WTC11 (cell line): ENCODE measurements around the gene CD44. TPM values are rescaled to one million over a fixed set of nuclear protein-coding genes. Genes with fewer than 3 reads are reported as not detected.

Experiments
- ATAC-seq: fragments of 200-7000 bp; cut with Tn5 transposase; 2 replicates; pipeline ENCODE4 v1.10.0; 2021; ENCODE audit warnings: mild to moderate bottlenecking, moderate library complexity
- CTCF ChIA-PET: fragments of 300-600 bp; sonication (Branson Sonifier 250); formaldehyde crosslinking; loops from one replicate; lab custom pipeline; 2021; ENCODE audit warnings: antibody characterized with exemption; lab: Charles Lee
- POLR2A ChIA-PET: fragments of 350-600 bp; sonication (Branson Sonifier 250); formaldehyde crosslinking; loops from one replicate; lab custom pipeline; 2021; ENCODE audit warnings: antibody characterized with exemption; lab: Charles Lee
- DNase-seq: peaks from one replicate; pipeline ENCODE4 v3.0.0; 2021; ENCODE audit warnings: low spot score
- H3K27ac Mint-ChIP-seq: 2 replicates; pipeline ENCODE4 v1.8.0; 2021; ENCODE audit warnings: mixed read lengths
- H3K27me3 Mint-ChIP-seq: 2 replicates; pipeline ENCODE4 v1.8.0; 2021; ENCODE audit warnings: low read depth, mild to moderate bottlenecking, moderate library complexity, mixed read lengths
- H3K36me3 Mint-ChIP-seq: 2 replicates; pipeline ENCODE4 v1.8.0; 2021; ENCODE audit warnings: mixed read lengths
- H3K4me1 Mint-ChIP-seq: 2 replicates; pipeline ENCODE4 v1.8.0; 2022; ENCODE audit warnings: mixed read lengths
- H3K4me3 Mint-ChIP-seq: 2 replicates; pipeline ENCODE4 v1.8.0; 2021; ENCODE audit warnings: mild to moderate bottlenecking, moderate library complexity, mixed read lengths
- H3K9me3 Mint-ChIP-seq: 2 replicates; pipeline ENCODE4 v1.8.0; 2021; ENCODE audit warnings: mixed read lengths
- ARID4B ChIP-seq: sonication (generic); formaldehyde crosslinking; IDR thresholded peaks from 2 replicates; pipeline ENCODE4 v1.8.0; 2023; ENCODE audit warnings: missing genetic modification reagents, mild to moderate bottlenecking, borderline replicate concordance
- ATF3 ChIP-seq: sonication (generic); formaldehyde crosslinking; conservative IDR thresholded peaks from 2 replicates; pipeline ENCODE4 v1.8.1; 2022; ENCODE audit warnings: mild to moderate bottlenecking, missing genetic modification reagents
- CDX4 ChIP-seq: fragments of 250-450 bp; sonication (Bioruptor Pico); IDR thresholded peaks from 2 replicates; pipeline ENCODE4 v1.9.0; 2021; ENCODE audit warnings: moderate library complexity, mild to moderate bottlenecking, inconsistent platforms, borderline replicate concordance
- EMX1 ChIP-seq: fragments of 250-450 bp; sonication (Bioruptor Pico); IDR thresholded peaks from 2 replicates; pipeline ENCODE4 v1.8.0; 2021; ENCODE audit warnings: mild to moderate bottlenecking
- ERG ChIP-seq: fragments of 250-450 bp; sonication (Bioruptor Pico); IDR thresholded peaks from 2 replicates; pipeline ENCODE4 v1.8.0; 2021; ENCODE audit warnings: mild to moderate bottlenecking
- FOXK1 ChIP-seq: sonication (generic); formaldehyde crosslinking; IDR thresholded peaks from 2 replicates; pipeline ENCODE4 v1.8.0; 2022; ENCODE audit warnings: mild to moderate bottlenecking, moderate library complexity, missing genetic modification reagents
- HMGXB4 ChIP-seq: sonication (generic); formaldehyde crosslinking; IDR thresholded peaks from 2 replicates; pipeline ENCODE4 v1.8.1; 2023; ENCODE audit warnings: mild to moderate bottlenecking, moderate library complexity, missing genetic modification reagents
- IRF1 ChIP-seq: sonication (generic); formaldehyde crosslinking; IDR thresholded peaks from 2 replicates; pipeline ENCODE4 v1.8.0; 2023; ENCODE audit warnings: missing genetic modification reagents
- MAX ChIP-seq: sonication (generic); formaldehyde crosslinking; IDR thresholded peaks from 2 replicates; pipeline ENCODE4 v1.8.0; 2022; ENCODE audit warnings: mild to moderate bottlenecking, missing genetic modification reagents
- NFATC4 ChIP-seq: fragments of 250-450 bp; sonication (Bioruptor Pico); IDR thresholded peaks from 2 replicates; pipeline ENCODE4 v1.9.0; 2021; ENCODE audit warnings: mild to moderate bottlenecking
- NFYB ChIP-seq: sonication (generic); formaldehyde crosslinking; conservative IDR thresholded peaks from 2 replicates; pipeline ENCODE4 v1.8.0; 2022; ENCODE audit warnings: low read depth, missing genetic modification reagents
- NR2C2 ChIP-seq: sonication (generic); formaldehyde crosslinking; IDR thresholded peaks from 2 replicates; pipeline ENCODE4 v1.8.0; 2022; ENCODE audit warnings: mild to moderate bottlenecking, missing genetic modification reagents
- NR3C1 ChIP-seq: sonication (generic); formaldehyde crosslinking; conservative IDR thresholded peaks from 2 replicates; pipeline ENCODE4 v1.8.1; 2023; ENCODE audit warnings: low read depth, mild to moderate bottlenecking, missing genetic modification reagents
- PRRX2 ChIP-seq: fragments of 250-450 bp; sonication (Bioruptor Pico); IDR thresholded peaks from 2 replicates; pipeline ENCODE4 v1.8.0; 2021; ENCODE audit warnings: mild to moderate bottlenecking
- SMAD4 ChIP-seq: sonication (generic); formaldehyde crosslinking; IDR thresholded peaks from 2 replicates; pipeline ENCODE4 v1.8.0; 2022; ENCODE audit warnings: mild to moderate bottlenecking, missing genetic modification reagents
- SP1 ChIP-seq: sonication (generic); formaldehyde crosslinking; conservative IDR thresholded peaks from 2 replicates; pipeline ENCODE4 v1.8.1; 2022; ENCODE audit warnings: missing genetic modification reagents
- TEAD1 ChIP-seq: sonication (generic); formaldehyde crosslinking; IDR thresholded peaks from 2 replicates; pipeline ENCODE4 v1.8.0; 2022; ENCODE audit warnings: mild to moderate bottlenecking, missing genetic modification reagents
- TP53 ChIP-seq: sonication (generic); formaldehyde crosslinking; IDR thresholded peaks from 2 replicates; pipeline ENCODE4 v1.8.1; 2023; ENCODE audit warnings: mild to moderate bottlenecking, missing genetic modification reagents
- USF1 ChIP-seq: sonication (generic); formaldehyde crosslinking; IDR thresholded peaks from 2 replicates; pipeline ENCODE4 v1.8.0; 2022; ENCODE audit warnings: mild to moderate bottlenecking, missing genetic modification reagents
- ZMAT4 ChIP-seq: fragments of 250-450 bp; sonication (Bioruptor Pico); IDR thresholded peaks from 2 replicates; pipeline ENCODE4 v1.9.0; 2021; ENCODE audit warnings: mild to moderate bottlenecking
- ZNF671 ChIP-seq: fragments of 250-450 bp; sonication (Bioruptor Pico); IDR thresholded peaks from 2 replicates; pipeline ENCODE4 v1.8.0; 2021; ENCODE audit warnings: mild to moderate bottlenecking
- total RNA-seq: library from RNA; stranded (reverse); gene quantifications from 3 replicates; pipeline ENCODE4 v1.2.3, GENCODE V29; 2021

CD44 gene
- total RNA-seq, 1 experiment from 2014 or later = 12.0 TPM

GRCh38 chr11:35207471-35208403, 68.8 kb downstream of the CD44 start:
- Mint-ChIP-seq H3K36me3 (peaks cover 9% of the 10 kb centered on the region; the same call in 1 of the 2 replicates), H3K27me3 (no peaks in the 10 kb centered on the region; the same call in 1 of the 2 replicates), H3K27ac (no peak overlapping the region), H3K4me1 (peaks cover 31% of the 10 kb centered on the region), H3K9me3 (peaks cover 17% of the 10 kb centered on the region), H3K4me3 (no peak overlapping the region)
- POLR2A ChIA-PET = no interaction called here
- TF ChIP-seq CDX4 (CRISPR knock-in tag) (no peak), ATF3 (no peak), TEAD1 (CRISPR knock-in tag) (no peak), ZMAT4 (no peak), ERG (CRISPR knock-in tag) (no peak), NR3C1 (CRISPR knock-in tag) (no peak), HMGXB4 (CRISPR knock-in tag) (no peak), NFATC4 (CRISPR knock-in tag) (no peak), TP53 (CRISPR knock-in tag) (no peak), SP1 (CRISPR knock-in tag) (no peak)
- DNase-seq (no peak), ATAC-seq (no peak)
- CTCF ChIA-PET = no interaction called here

GRCh38 chr11:35208795-35209194, 69.8 kb downstream of the CD44 start:
- H3K27me3 Mint-ChIP-seq = no peaks in the 10 kb centered on the region; the same call in 1 of the 2 replicates
- peaks cover 9% of the 10 kb centered on the region; the same call in 1 of the 2 replicates for H3K36me3 Mint-ChIP-seq
- H3K9me3 Mint-ChIP-seq = peaks cover 17% of the 10 kb centered on the region
- POLR2A ChIA-PET = no interaction called here
- DNase-seq (no peak), ATAC-seq (no peak)
- H3K27ac Mint-ChIP-seq = no peak overlapping the region
- CTCF ChIA-PET = no interaction called here
- peaks cover 34% of the 10 kb centered on the region for H3K4me1 Mint-ChIP-seq
- no peak overlapping the region for H3K4me3 Mint-ChIP-seq
- TF ChIP-seq SP1 (CRISPR knock-in tag) = no peak
- TF ChIP-seq ERG (CRISPR knock-in tag) = no peak
- no peak for TF ChIP-seq IRF1
- no peak for TF ChIP-seq EMX1 (CRISPR knock-in tag)
- no peak for TF ChIP-seq SMAD4 (CRISPR knock-in tag)
- no peak for TF ChIP-seq ARID4B
- TF ChIP-seq NFYB (CRISPR knock-in tag) = no peak
- no peak for TF ChIP-seq FOXK1
- no peak for TF ChIP-seq PRRX2
- no peak for TF ChIP-seq USF1 (CRISPR knock-in tag)
- no peak for TF ChIP-seq ZNF671 (CRISPR knock-in tag)
- TF ChIP-seq NR2C2 (CRISPR knock-in tag) = no peak
- TF ChIP-seq MAX (CRISPR knock-in tag) = no peak
